GM10266 (cell line): ENCODE measurements around the gene NCEH1.
"Not testable (repeated sequence)": the region's sequence is repeated elsewhere in the genome, so short reads cannot be mapped to it uniquely, and the experiment has no call there.

Source experiments
- DNase-seq: peaks from one replicate; pipeline ENCODE4 v3.0.0; 2012; ENCODE audit errors: extremely low spot score
- TF ChIP-seq, protein P1 (sequence below): IDR thresholded peaks from 2 replicates; pipeline ENCODE4 v1.5.1; 2012; ENCODE audit warnings: mild to moderate bottlenecking, low read depth; ENCODE audit not compliant: control insufficient read depth, insufficient read depth; ENCODE audit errors: missing control alignments

The NCEH1 gene, protein sequence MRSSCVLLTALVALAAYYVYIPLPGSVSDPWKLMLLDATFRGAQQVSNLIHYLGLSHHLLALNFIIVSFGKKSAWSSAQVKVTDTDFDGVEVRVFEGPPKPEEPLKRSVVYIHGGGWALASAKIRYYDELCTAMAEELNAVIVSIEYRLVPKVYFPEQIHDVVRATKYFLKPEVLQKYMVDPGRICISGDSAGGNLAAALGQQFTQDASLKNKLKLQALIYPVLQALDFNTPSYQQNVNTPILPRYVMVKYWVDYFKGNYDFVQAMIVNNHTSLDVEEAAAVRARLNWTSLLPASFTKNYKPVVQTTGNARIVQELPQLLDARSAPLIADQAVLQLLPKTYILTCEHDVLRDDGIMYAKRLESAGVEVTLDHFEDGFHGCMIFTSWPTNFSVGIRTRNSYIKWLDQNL

DNA sequence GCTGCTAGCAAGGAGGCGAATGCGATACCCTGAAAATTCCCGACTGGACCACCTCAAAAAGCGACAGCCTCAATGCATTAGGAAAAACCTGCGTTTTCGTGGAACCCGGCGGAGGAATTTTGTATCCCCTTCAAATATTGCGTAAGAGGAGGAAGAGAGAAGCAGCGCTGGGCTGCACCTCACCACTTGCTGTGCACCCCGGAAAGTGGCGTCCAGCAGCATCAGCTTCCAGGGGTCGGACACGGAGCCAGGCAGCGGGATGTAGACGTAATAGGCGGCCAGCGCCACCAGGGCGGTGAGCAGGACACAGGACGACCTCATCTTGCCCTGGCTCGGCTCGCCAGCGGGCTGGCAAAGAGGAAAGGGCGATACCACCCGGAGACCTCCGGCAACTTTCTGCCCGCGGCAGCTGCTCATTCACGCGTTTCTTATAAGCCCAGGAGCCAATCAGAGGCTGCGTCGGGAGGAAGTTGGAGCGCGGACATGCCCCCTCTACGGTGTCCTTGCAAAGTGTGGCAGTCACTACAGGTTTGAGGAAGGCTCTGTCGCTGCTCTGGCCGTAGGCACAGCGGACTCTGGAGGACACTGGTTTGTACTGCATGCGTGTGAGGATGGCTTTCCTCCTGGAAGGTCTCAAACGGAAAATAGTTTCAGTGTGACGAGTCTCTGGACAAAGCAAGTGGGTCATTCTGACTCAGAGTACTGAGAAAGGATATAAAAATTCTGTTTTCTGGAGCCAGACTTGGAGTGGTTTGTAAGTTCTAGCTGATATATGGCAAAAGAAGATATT is at the start of gene NCEH1:
TSS of gene NCEH1 (minus strand) at position 404 of the 790 bp plus-strand sequence. CDS start at position 321, 83 bp downstream.
- TF ChIP-seq, protein P1, sequence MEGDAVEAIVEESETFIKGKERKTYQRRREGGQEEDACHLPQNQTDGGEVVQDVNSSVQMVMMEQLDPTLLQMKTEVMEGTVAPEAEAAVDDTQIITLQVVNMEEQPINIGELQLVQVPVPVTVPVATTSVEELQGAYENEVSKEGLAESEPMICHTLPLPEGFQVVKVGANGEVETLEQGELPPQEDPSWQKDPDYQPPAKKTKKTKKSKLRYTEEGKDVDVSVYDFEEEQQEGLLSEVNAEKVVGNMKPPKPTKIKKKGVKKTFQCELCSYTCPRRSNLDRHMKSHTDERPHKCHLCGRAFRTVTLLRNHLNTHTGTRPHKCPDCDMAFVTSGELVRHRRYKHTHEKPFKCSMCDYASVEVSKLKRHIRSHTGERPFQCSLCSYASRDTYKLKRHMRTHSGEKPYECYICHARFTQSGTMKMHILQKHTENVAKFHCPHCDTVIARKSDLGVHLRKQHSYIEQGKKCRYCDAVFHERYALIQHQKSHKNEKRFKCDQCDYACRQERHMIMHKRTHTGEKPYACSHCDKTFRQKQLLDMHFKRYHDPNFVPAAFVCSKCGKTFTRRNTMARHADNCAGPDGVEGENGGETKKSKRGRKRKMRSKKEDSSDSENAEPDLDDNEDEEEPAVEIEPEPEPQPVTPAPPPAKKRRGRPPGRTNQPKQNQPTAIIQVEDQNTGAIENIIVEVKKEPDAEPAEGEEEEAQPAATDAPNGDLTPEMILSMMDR, result peak; percentile 95
- peak; percentile 90 for DNase-seq

DNA sequence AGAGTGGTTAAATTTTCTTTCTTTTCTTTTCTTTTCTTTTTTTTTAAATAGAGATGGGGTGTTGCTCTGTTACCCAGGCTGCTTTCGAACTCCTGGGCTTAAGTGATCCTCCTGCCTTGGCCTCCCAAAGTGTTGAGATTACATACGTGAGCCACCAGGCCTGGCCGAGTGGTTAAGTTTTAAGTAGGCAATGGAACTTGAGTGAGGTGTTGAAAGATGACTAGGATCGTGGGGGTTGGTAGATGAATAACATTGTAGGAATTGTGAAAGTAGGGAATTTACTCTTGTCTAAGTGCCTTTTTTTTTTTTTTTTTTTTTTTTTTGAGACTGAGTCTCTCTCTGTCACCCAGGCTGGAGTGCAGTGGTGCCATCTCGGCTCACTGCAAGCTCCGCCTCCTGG is 49.5 kb upstream of the NCEH1 start:
- DNase-seq, result not testable (repeated sequence)

DNA sequence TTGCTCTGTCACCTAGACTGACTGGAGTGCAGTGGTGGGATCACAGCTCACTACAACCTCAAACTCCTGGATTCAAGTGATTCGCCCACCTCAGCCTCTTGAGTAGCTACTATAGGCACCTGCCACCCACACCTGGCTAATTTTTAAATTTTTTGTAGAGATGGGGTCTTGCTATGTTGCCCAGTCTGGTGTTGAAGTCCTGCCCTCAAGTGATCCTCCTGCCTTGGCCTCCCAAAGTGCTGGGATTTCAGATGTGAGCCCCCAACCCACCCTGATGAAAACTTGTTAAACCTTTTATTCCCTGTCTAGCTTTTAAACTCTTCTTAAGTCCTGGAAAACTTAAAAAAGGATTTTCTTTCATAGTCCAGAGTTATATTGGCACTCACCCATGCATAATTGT is 42.3 kb upstream of the NCEH1 start:
- DNase-seq, result no peak
- TF ChIP-seq, protein P1, result no peak

DNA sequence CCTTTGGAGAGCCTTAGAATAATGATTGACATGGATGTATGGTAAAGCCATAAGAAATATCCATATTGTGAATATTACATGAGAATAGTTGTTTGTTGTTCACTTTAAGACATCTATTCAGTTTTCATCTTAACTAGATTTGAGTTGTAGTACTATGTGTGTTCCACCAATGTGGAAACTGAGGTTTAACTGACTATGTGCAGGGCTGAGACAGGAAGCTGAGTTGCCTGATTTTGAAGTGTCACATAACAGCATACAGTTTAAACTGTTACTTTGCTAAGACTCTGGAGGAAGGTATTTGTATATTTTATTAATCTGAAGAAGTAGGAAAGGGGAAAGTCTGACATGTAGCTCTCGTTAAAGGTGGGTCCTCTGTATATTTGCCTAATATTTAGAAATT is 41.8 kb upstream of the NCEH1 start:
- DNase-seq, result no peak
- TF ChIP-seq, protein P1, result no peak

DNA sequence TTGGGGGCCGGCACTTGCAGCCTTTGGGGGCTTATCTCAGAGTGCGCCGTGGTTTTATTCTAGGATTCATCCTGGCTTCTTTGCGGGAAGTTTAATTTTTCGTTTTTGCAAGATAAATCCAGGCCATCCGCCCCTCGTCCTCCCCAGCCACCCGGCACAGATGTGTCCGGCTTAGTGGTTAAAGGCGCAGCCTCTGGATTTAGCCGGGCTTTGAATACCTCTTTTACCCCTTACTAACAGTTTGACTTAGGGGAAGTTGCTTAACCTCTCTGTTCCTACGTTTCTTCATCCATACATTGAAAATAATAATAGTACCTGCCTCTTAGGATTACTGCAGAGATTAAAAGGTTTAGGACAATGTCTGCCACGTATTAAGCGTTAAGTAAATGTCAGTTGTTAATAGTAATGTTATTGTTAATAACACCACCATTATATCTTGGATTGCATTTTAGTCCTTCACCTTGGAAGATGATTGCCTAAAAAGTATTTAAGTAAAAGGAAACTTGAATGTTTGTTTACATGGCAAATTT is 40.4 kb upstream of the NCEH1 start:
- peak; percentile 20 for DNase-seq
- TF ChIP-seq, protein P1, result no peak

DNA sequence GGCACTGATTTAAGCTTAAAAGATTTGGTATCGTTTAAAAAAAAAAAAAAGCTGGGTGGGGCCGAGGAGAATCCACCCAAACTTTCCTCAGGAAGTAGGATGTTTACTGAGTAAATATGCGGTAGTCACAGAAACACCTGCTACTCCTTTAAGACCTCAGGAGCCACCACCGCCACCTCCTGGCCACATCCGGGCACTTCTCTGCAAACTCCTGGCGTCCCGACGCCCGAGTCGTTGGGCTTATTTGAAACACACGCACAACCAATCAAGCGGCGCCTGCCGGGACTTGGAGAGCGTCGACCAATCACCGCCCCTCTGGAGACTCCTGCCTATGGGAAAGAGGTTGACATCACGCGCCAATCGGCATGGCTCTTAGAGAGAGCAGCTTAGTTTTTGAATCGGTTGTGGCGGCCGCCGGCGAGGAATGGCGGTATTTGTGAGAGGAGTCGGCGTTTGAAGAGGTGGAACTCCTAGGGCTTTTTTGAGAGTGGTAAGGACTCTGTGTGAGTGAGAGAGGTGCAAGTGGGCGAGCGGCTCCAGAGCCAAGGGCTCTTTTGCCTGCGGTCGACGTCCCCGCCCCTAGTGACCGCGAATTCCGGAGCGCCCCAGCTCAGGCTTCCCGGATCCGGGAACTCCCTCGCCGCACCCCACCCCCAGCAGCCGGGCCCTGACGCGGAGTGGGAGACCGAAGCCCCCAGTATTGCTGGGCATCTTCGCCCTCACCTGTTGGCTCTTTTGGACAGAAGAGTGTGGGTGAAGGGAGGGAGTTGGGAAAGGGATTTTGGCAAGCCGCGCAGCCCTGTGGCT is 39.7 kb upstream of the NCEH1 start, which contains the start of gene ECT2:
TSS of gene ECT2 (plus strand) at position 359 of the 807 bp plus-strand sequence. CDS start 3,805 bp downstream, outside the sequence.
- TF ChIP-seq, protein P1, result peak; percentile 89
- DNase-seq, result peak; percentile 98

DNA sequence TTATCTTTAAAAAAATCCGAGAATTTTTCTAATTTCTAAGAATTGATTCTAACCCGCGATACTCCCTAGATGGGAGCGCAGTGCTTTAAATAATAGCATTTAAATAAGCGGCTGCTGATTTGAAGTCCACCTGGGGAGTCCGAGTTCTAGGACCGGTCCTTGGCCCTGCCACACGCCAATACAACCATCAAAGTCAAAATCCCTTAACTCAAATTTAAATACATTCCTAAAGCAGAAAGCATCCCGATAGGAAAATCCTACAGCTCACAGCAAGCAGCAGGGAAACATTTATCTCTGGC is 39.2 kb upstream of the NCEH1 start:
- TF ChIP-seq, protein P1, result no peak
- DNase-seq, result no peak
